Astrocyte (in vitro differentiated cells and primary cell): ENCODE data around the gene NTSR1.

Experiments
- EZH2 ChIP-seq: IDR thresholded peaks from 2 replicates; pipeline ENCODE4 v1.6.1; 2012; ENCODE audit warnings: mild to moderate bottlenecking, low read length, inconsistent platforms; ENCODE audit not compliant: insufficient read depth
- TF ChIP-seq, protein P1 (sequence below): IDR thresholded peaks from 2 replicates; pipeline ENCODE4 v1.5.1; 2011; ENCODE audit warnings: low read depth, mild to moderate bottlenecking, inconsistent platforms, low read length, moderate library complexity; ENCODE audit not compliant: insufficient read depth

DNA sequence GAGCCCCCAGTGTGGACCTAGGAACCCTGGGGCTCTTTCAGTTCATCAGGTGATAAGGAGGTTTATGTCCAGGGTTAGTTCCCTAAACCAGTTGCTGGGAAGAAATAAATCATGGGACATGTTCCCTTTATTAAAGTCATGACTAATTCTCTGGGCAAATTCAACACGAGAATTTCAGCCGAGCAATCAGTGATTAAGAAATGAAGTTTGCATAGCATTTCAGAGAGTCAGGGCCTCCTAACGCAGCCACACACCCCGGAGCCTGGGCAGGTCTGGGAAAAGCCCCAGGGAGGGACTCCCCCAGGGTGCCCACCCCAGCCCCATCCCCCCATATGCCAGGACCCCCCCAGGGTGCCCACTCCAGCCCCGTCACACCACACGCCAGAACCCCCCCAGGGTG, 46.2 kb upstream of the NTSR1 start:
- TF ChIP-seq, protein P1, sequence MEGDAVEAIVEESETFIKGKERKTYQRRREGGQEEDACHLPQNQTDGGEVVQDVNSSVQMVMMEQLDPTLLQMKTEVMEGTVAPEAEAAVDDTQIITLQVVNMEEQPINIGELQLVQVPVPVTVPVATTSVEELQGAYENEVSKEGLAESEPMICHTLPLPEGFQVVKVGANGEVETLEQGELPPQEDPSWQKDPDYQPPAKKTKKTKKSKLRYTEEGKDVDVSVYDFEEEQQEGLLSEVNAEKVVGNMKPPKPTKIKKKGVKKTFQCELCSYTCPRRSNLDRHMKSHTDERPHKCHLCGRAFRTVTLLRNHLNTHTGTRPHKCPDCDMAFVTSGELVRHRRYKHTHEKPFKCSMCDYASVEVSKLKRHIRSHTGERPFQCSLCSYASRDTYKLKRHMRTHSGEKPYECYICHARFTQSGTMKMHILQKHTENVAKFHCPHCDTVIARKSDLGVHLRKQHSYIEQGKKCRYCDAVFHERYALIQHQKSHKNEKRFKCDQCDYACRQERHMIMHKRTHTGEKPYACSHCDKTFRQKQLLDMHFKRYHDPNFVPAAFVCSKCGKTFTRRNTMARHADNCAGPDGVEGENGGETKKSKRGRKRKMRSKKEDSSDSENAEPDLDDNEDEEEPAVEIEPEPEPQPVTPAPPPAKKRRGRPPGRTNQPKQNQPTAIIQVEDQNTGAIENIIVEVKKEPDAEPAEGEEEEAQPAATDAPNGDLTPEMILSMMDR, result no peak
- TF ChIP-seq EZH2, result no peak
